Adrenal gland (tissue), 5 donors: Measurements from ENCODE around the gene PTPN1.

Source experiments
- POLR2A ChIP-seq, 2 donors: fragments of 450-650 bp; IDR thresholded peaks; one replicate each; pipeline ENCODE4 v1.6.1; 2017; ENCODE audit warnings: antibody characterized with exemption in 2 of 2, mild to moderate bottlenecking in 2 of 2, moderate library complexity in 1 of 2
- TF ChIP-seq, protein P1 (sequence below), 6 experiments: fragments of 450-650 bp in 4 of 6; fragments of 200-600 bp in 2 of 6; sonication (generic) in 1 of 6; IDR thresholded peaks; 1 replicate in 5 of 6; 2 replicates in 1 of 6; pipeline versions ENCODE4 v1.5.1 to v1.8.0; 2016 to 2021; ENCODE audit warnings: antibody characterized with exemption in 6 of 6, mild to moderate bottlenecking in 2 of 6, moderate library complexity in 1 of 6
- donor health status: DM: no; HTN: no; CAD: no.

DNA sequence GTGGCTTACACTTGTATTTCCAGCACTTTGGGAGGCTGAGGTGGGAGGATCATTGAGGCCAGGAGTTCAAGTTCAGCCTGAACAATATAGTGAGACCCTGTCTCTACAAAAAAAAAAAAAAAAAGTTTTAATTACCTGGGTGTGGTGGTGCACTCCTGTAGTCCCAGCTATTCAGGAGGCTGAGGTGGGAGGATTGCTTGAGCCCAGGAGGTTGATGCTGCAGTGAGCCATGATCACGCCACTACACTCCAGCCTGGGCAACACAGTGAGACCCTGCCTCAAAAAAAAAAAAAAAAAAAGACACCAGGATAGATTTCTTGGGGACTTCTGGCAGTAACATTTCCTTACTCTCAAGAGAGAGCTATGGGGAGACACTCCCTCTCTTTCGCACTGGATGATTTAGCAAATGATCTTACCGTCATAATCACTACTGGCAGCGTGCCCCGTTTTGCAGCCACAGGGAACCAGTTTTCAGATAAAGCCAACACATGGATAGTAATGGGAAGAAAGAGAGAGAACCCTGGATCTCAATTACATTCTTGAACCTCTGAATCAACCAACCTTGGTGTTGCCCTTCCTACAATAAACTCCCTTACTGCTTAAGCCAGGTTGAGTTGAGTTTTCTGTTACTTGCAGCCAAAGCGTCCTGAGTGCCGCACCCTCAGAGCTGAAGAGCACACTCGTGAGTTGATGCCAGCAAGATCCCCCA lies 18.1 kb upstream of the PTPN1 start:
- TF ChIP-seq, protein P1, sequence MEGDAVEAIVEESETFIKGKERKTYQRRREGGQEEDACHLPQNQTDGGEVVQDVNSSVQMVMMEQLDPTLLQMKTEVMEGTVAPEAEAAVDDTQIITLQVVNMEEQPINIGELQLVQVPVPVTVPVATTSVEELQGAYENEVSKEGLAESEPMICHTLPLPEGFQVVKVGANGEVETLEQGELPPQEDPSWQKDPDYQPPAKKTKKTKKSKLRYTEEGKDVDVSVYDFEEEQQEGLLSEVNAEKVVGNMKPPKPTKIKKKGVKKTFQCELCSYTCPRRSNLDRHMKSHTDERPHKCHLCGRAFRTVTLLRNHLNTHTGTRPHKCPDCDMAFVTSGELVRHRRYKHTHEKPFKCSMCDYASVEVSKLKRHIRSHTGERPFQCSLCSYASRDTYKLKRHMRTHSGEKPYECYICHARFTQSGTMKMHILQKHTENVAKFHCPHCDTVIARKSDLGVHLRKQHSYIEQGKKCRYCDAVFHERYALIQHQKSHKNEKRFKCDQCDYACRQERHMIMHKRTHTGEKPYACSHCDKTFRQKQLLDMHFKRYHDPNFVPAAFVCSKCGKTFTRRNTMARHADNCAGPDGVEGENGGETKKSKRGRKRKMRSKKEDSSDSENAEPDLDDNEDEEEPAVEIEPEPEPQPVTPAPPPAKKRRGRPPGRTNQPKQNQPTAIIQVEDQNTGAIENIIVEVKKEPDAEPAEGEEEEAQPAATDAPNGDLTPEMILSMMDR (IDR thresholded peaks at IDR 0.05), result no peak
- no peak for TF ChIP-seq POLR2A (IDR thresholded peaks at IDR 0.05)
